ENCODE measurements around the gene TRIM36. TPM values are rescaled to one million over a fixed set of nuclear protein-coding genes. Genes with fewer than 3 reads are reported as not detected.

Gene TRIM36
- total RNA-seq, 1 experiment from 2014 or later = 0.95 TPM

GRCh38 chr5:115179394-115180164 is 9.9 kb upstream of the TRIM36 start:
- Histone ChIP-seq H3K4me3 (ENCODE audit: low read depth, low read length) (peak overlapping the region; percentile 31), H3K4me1 (peaks cover 6% of the 10 kb centered on the region), H3K27me3 (replicated peaks; ENCODE audit: control insufficient read depth, insufficient read depth, low read length) (peaks cover 6% of the 10 kb centered on the region; the same call in 1 of the 2 replicates), H3K36me3 (ENCODE audit: control insufficient read depth, insufficient read depth, low read length) (no peaks in the 10 kb centered on the region), H3K9me3 (no peaks in the 10 kb centered on the region)
- Mint-ChIP-seq H3K36me3 (ENCODE audit: insufficient read depth, unreplicated experiment) (no peaks in the 10 kb centered on the region), H3K27me3 (ENCODE audit: insufficient read depth, unreplicated experiment) (peaks cover 47% of the 10 kb centered on the region), H3K4me3 (ENCODE audit: unreplicated experiment) (peak overlapping the region; percentile 83), H3K9me3 (ENCODE audit: unreplicated experiment) (no peaks in the 10 kb centered on the region), H3K27ac (ENCODE audit: unreplicated experiment) (no peak overlapping the region), H3K4me1 (ENCODE audit: low read depth, unreplicated experiment) (peaks cover 8% of the 10 kb centered on the region)
- CTCF ChIA-PET = interaction anchor here (0.7 kb wide), 1 partner anchor 47 kb away, joined by 3 read pairs; no protein-coding TSS in a partner anchor
- POLR2A ChIA-PET = no interaction called here
- no peak for TF ChIP-seq CTCF (IDR thresholded peaks at IDR 0.05; ENCODE audit: insufficient read depth in 1 of 2, low read depth in 1 of 2, low read length in 1 of 2, severe bottlenecking in 1 of 2, unreplicated experiment in 1 of 2)
- intact Hi-C loops (cut with micrococcal nuclease; ENCODE audit: unreplicated experiment) = loop anchor here (1.0 kb wide), 1 partner anchor 81 kb away; no protein-coding TSS in a partner anchor
- no TSS peak for BruUV-seq (replicated peaks)
- peak in 1 of 2 experiments; percentile 29 for DNase-seq

DNA sequence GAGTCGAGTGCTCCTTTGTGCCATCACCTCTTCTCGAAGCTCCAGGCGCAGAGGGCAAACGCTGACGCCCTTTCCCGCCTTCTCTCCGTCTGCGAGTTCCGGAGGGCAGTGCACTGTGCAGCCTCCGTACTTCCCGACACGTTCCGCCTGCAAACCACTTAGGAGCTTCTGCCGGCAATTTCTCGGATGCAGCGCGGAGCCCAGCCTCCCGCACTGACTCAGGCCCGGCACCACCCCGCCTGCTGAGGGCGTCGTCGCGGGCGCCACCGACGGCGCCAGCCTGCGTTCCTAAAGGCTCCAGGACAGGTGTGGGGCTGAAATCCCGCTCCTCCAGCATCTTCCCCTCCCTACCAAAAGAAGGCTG is 9.3 kb upstream of the TRIM36 start:
- no peaks in the 10 kb centered on the region for H3K9me3 Mint-ChIP-seq (ENCODE audit: unreplicated experiment)
- H3K36me3 ChIP-seq (ENCODE audit: control insufficient read depth, insufficient read depth, low read length) = no peaks in the 10 kb centered on the region
- H3K4me1 Mint-ChIP-seq (ENCODE audit: low read depth, unreplicated experiment) = peaks cover 8% of the 10 kb centered on the region
- H3K4me3 Mint-ChIP-seq (ENCODE audit: unreplicated experiment) = no peak overlapping the region
- no TSS peak for BruUV-seq (replicated peaks)
- no peaks in the 10 kb centered on the region for H3K36me3 Mint-ChIP-seq (ENCODE audit: insufficient read depth, unreplicated experiment)
- no peak overlapping the region for H3K4me3 ChIP-seq (ENCODE audit: low read depth, low read length)
- no peak for TF ChIP-seq CTCF (IDR thresholded peaks at IDR 0.05; ENCODE audit: insufficient read depth in 1 of 2, low read depth in 1 of 2, low read length in 1 of 2, severe bottlenecking in 1 of 2, unreplicated experiment in 1 of 2)
- intact Hi-C loops (cut with micrococcal nuclease; ENCODE audit: unreplicated experiment) = no loop called here
- POLR2A ChIA-PET = no interaction called here
- H3K27me3 ChIP-seq (replicated peaks; ENCODE audit: control insufficient read depth, insufficient read depth, low read length) = peaks cover 6% of the 10 kb centered on the region; the same call in 1 of the 2 replicates
- H3K27ac Mint-ChIP-seq (ENCODE audit: unreplicated experiment) = no peak overlapping the region
- peaks cover 6% of the 10 kb centered on the region for H3K4me1 ChIP-seq
- CTCF ChIA-PET = no interaction called here
- no peaks in the 10 kb centered on the region for H3K9me3 ChIP-seq
- no peak for DNase-seq
- peaks cover 50% of the 10 kb centered on the region for H3K27me3 Mint-ChIP-seq (ENCODE audit: insufficient read depth, unreplicated experiment)

- BruUV-seq (replicated peaks) = no TSS peak
- H3K4me3 Mint-ChIP-seq (ENCODE audit: unreplicated experiment) = peak overlapping the region; percentile 78
- peaks cover 26% of the 10 kb centered on the region for H3K27me3 Mint-ChIP-seq (ENCODE audit: insufficient read depth, unreplicated experiment)
- H3K27me3 ChIP-seq (replicated peaks; ENCODE audit: control insufficient read depth, insufficient read depth, low read length) = no peaks in the 10 kb centered on the region
- H3K36me3 Mint-ChIP-seq (ENCODE audit: insufficient read depth, unreplicated experiment) = peaks cover 7% of the 10 kb centered on the region
- TF ChIP-seq CTCF (IDR thresholded peaks at IDR 0.05; ENCODE audit: insufficient read depth in 1 of 2, low read depth in 1 of 2, low read length in 1 of 2, severe bottlenecking in 1 of 2, unreplicated experiment in 1 of 2) = no peak
- intact Hi-C loops (cut with micrococcal nuclease; ENCODE audit: unreplicated experiment) = no loop called here
- no peak overlapping the region; the same call in 1 of the 2 replicates for H3K4me3 ChIP-seq (ENCODE audit: low read depth, low read length)
- peaks cover 13% of the 10 kb centered on the region for H3K9me3 Mint-ChIP-seq (ENCODE audit: unreplicated experiment)
- POLR2A ChIA-PET = no interaction called here
- CTCF ChIA-PET = no interaction called here
- H3K4me1 ChIP-seq = peaks cover 7% of the 10 kb centered on the region
- no peaks in the 10 kb centered on the region for H3K36me3 ChIP-seq (ENCODE audit: control insufficient read depth, insufficient read depth, low read length)
- no peak overlapping the region for H3K27ac Mint-ChIP-seq (ENCODE audit: unreplicated experiment)
- DNase-seq = no peak
- no peaks in the 10 kb centered on the region for H3K4me1 Mint-ChIP-seq (ENCODE audit: low read depth, unreplicated experiment)
- H3K9me3 ChIP-seq = peaks cover 4% of the 10 kb centered on the region
These were observed 1.3 kb upstream of the TRIM36 start for GRCh38 chr5:115170929-115171510.

All from Caco-2 (cell line).